K562 (cell line): ENCODE measurements around the gene TNPO2. TPM values are rescaled to one million over a fixed set of nuclear protein-coding genes. Genes with fewer than 3 reads are reported as not detected.

Experiments
- CBFA2T3 ChIP-seq: fragments of 450-650 bp; IDR thresholded peaks from 2 replicates; pipeline ENCODE4 v1.6.1; 2017
- CREB3 ChIP-seq: fragments of 450-650 bp; conservative IDR thresholded peaks from 2 replicates; pipeline ENCODE4 v1.6.1; 2016; ENCODE audit warnings: missing genetic modification characterization, low read depth, mild to moderate bottlenecking, missing compliant biosample characterization, moderate library complexity
- CREBBP ChIP-seq: IDR thresholded peaks from one replicate; pipeline ENCODE4 v1.6.1; 2012; ENCODE audit warnings: low read depth, mild to moderate bottlenecking, control low read depth, inconsistent platforms, low read length
- CREM ChIP-seq: IDR thresholded peaks from 2 replicates; pipeline ENCODE4 v1.6.1; 2014; ENCODE audit warnings: antibody characterized with exemption, low read depth
- E2F3 ChIP-seq: fragments of 250-450 bp; sonication (Bioruptor Pico); IDR thresholded peaks from 2 replicates; pipeline ENCODE4 v1.4.0; 2020; ENCODE audit warnings: mild to moderate bottlenecking
- ESRRA ChIP-seq: fragments of 450-650 bp; IDR thresholded peaks from 2 replicates; pipeline ENCODE4 v1.6.1; 2014; ENCODE audit warnings: low read depth, mild to moderate bottlenecking, moderate library complexity, borderline replicate concordance
- NR4A1 ChIP-seq, 2 experiments: fragments of 250-450 bp in 1 of 2; fragments of 450-650 bp in 1 of 2; sonication (Bioruptor Pico) in 1 of 2; IDR thresholded peaks; 2 replicates each; pipeline versions ENCODE4 v1.4.0 to v1.6.1; 2016 to 2020; ENCODE audit warnings: mild to moderate bottlenecking in 2 of 2, missing compliant biosample characterization in 1 of 2, missing genetic modification characterization in 1 of 2, moderate library complexity in 1 of 2
- PREB ChIP-seq: sonication (generic); formaldehyde crosslinking; IDR thresholded peaks from 2 replicates; pipeline ENCODE4 v1.8.1; 2023; ENCODE audit warnings: mild to moderate bottlenecking, missing genetic modification reagents
- RBM15 ChIP-seq: fragments of 200-400 bp; formaldehyde crosslinking; IDR thresholded peaks from 2 replicates; pipeline ENCODE4 v1.6.1; 2018; ENCODE audit warnings: mild to moderate bottlenecking, low read length, moderate library complexity; ENCODE audit not compliant: insufficient read depth
- RBM22 ChIP-seq: fragments of 200-400 bp; formaldehyde crosslinking; IDR thresholded peaks from 2 replicates; pipeline ENCODE4 v1.6.1; 2018; ENCODE audit warnings: low read length, low read depth; ENCODE audit not compliant: poor library complexity, severe bottlenecking
- STAG1 ChIP-seq: sonication (generic); formaldehyde crosslinking; IDR thresholded peaks from 2 replicates; pipeline ENCODE4 v1.5.0; 2020; ENCODE audit warnings: missing genetic modification reagents, borderline replicate concordance
- TAF1 ChIP-seq: IDR thresholded peaks from 2 replicates; pipeline ENCODE4 v1.6.1; 2011; ENCODE audit warnings: mild to moderate bottlenecking, low read length, moderate library complexity; ENCODE audit not compliant: insufficient read depth, control insufficient read depth, severe bottlenecking; ENCODE audit errors: extremely low read depth
- TCFL5 ChIP-seq: fragments of 250-450 bp; sonication (Bioruptor Pico); conservative IDR thresholded peaks from 2 replicates; pipeline ENCODE4 v1.6.1; 2021; ENCODE audit warnings: mild to moderate bottlenecking, moderate library complexity, matching md5 sums
- TEAD1 ChIP-seq, 2 experiments: fragments of 450-650 bp in 1 of 2; sonication (generic) in 1 of 2; formaldehyde crosslinking; IDR thresholded peaks; 2 replicates each; pipeline versions ENCODE4 v1.4.0 to v1.8.0; 2020 to 2022; ENCODE audit warnings: mild to moderate bottlenecking in 2 of 2, missing genetic modification reagents in 1 of 2
- U2AF1 ChIP-seq: fragments of 200-400 bp; formaldehyde crosslinking; optimal IDR thresholded peaks from 2 replicates; pipeline ENCODE3; 2017; ENCODE audit warnings: mild to moderate bottlenecking, low read depth, low read length, moderate library complexity
- YBX1 ChIP-seq: fragments of 450-650 bp; IDR thresholded peaks from 2 replicates; pipeline ENCODE4 v1.7.1; 2016; ENCODE audit warnings: mild to moderate bottlenecking
- polyA plus RNA-seq, 8 experiments: library from polyadenylated mRNA; depleted of rRNA in 4 of 8; stranded (reverse) in 5 of 8; unstranded in 3 of 8; fragments of >200 nt; fragmentation: Nextera tagmentation in 2 of 8; fragmentation: Illumina TruSeq in 1 of 8; extraction: Ambion mirVana in 2 of 8; extraction: Trizol in 1 of 8; gene quantifications; 2 replicates each; pipeline versions ENCODE4 v1.2.1 to v1.2.3, GENCODE V29; 2011 to 2014; ENCODE audit warnings: inconsistent platforms in 1 of 8, missing spikeins in 1 of 8
- total RNA-seq, 7 experiments: library from RNA; depleted of rRNA in 6 of 7; stranded (reverse); fragments of >200 nt in 6 of 7; fragmentation: Illumina TruSeq in 2 of 7; extraction: Trizol in 2 of 7; gene quantifications; 2 replicates each; pipeline versions ENCODE4 v1.2.1 to v1.2.3, GENCODE V29; 2011 to 2021; ENCODE audit warnings: low replicate concordance in 1 of 7
- TF ChIP-seq, protein P1 (sequence below): fragments of 450-650 bp; IDR thresholded peaks from 2 replicates; pipeline ENCODE4 v1.6.1; 2016
- TF ChIP-seq, protein P2 (sequence below): fragments of 450-650 bp; IDR thresholded peaks from 2 replicates; pipeline ENCODE4 v1.6.1; 2014; ENCODE audit warnings: low read depth, mild to moderate bottlenecking, moderate library complexity, borderline replicate concordance
- TF ChIP-seq, protein P3 (sequence below): sonication (generic); formaldehyde crosslinking; IDR thresholded peaks from 2 replicates; pipeline ENCODE4 v1.8.0; 2022; ENCODE audit warnings: mild to moderate bottlenecking, missing genetic modification reagents

Gene TNPO2
- total and polyA plus RNA-seq, 9 of the 15 experiments (the other 6 are each of a cell fraction or from before 2014, with no cell fraction given), result 6.0 to 126 (median 53.8) TPM

GRCh38 chr19:12722566-12723380 is 959 bp downstream of the TNPO2 start (continued):
- TF ChIP-seq PREB (CRISPR knock-in tag) (0 out of 2 replicates have a peak, but pooled peaks have one; percentile 81), RBM15 (no peak), YBX1 (no peak), TCFL5 (CRISPR knock-in tag) (no peak), U2AF1 (no peak), TAF1 (peak; percentile 78), CREM (peak; percentile 86), TEAD1 (CRISPR knock-in tag; IDR thresholded peaks at IDR 0.05) (peak in 1 of 2 experiments; percentile 63; a peak in 1 of 4 replicates), NR4A1 (CRISPR knock-in tag; IDR thresholded peaks at IDR 0.05) (no peak), NR4A1 (tag; IDR thresholded peaks at IDR 0.05) (no peak), E2F3 (CRISPR knock-in tag) (0 out of 2 replicates have a peak, but pooled peaks have one; percentile 18), CREBBP (no peak), CBFA2T3 (0 out of 2 replicates have a peak, but pooled peaks have one; percentile 23), CREB3 (tag) (no peak), ESRRA (peak; percentile 89), STAG1 (CRISPR knock-in tag) (no peak), RBM22 (no peak)
- TF ChIP-seq, protein P1, sequence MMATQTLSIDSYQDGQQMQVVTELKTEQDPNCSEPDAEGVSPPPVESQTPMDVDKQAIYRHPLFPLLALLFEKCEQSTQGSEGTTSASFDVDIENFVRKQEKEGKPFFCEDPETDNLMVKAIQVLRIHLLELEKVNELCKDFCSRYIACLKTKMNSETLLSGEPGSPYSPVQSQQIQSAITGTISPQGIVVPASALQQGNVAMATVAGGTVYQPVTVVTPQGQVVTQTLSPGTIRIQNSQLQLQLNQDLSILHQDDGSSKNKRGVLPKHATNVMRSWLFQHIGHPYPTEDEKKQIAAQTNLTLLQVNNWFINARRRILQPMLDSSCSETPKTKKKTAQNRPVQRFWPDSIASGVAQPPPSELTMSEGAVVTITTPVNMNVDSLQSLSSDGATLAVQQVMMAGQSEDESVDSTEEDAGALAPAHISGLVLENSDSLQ, result 0 out of 2 replicates have a peak, but pooled peaks have one; percentile 13
- TF ChIP-seq, protein P2, sequence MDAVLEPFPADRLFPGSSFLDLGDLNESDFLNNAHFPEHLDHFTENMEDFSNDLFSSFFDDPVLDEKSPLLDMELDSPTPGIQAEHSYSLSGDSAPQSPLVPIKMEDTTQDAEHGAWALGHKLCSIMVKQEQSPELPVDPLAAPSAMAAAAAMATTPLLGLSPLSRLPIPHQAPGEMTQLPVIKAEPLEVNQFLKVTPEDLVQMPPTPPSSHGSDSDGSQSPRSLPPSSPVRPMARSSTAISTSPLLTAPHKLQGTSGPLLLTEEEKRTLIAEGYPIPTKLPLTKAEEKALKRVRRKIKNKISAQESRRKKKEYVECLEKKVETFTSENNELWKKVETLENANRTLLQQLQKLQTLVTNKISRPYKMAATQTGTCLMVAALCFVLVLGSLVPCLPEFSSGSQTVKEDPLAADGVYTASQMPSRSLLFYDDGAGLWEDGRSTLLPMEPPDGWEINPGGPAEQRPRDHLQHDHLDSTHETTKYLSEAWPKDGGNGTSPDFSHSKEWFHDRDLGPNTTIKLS, result peak; percentile 79; the same call in 1 of the 2 replicates
- TF ChIP-seq, protein P3, sequence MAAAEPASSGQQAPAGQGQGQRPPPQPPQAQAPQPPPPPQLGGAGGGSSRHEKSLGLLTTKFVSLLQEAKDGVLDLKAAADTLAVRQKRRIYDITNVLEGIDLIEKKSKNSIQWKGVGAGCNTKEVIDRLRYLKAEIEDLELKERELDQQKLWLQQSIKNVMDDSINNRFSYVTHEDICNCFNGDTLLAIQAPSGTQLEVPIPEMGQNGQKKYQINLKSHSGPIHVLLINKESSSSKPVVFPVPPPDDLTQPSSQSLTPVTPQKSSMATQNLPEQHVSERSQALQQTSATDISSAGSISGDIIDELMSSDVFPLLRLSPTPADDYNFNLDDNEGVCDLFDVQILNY (CRISPR knock-in tag), result no peak
